Cortex of kidney (tissue), 1 donor: ENCODE measurements around the gene FBLN2.
"Not testable (repeated sequence)": the region's sequence is repeated elsewhere in the genome, so short reads cannot be mapped to it uniquely, and the experiment has no call there.

ENCODE experiments used
- DNase-seq: peaks from one replicate; lab custom pipeline; 2025; lab: John Stamatoyannopoulos, UW

Gene FBLN2

GRCh38 chr3:13549623-13550422 is 898 bp downstream of the FBLN2 start:
- no peak for DNase-seq

- no peak for DNase-seq
Observed at GRCh38 chr3:13550423-13550690, 1.4 kb downstream of the FBLN2 start.

DNA sequence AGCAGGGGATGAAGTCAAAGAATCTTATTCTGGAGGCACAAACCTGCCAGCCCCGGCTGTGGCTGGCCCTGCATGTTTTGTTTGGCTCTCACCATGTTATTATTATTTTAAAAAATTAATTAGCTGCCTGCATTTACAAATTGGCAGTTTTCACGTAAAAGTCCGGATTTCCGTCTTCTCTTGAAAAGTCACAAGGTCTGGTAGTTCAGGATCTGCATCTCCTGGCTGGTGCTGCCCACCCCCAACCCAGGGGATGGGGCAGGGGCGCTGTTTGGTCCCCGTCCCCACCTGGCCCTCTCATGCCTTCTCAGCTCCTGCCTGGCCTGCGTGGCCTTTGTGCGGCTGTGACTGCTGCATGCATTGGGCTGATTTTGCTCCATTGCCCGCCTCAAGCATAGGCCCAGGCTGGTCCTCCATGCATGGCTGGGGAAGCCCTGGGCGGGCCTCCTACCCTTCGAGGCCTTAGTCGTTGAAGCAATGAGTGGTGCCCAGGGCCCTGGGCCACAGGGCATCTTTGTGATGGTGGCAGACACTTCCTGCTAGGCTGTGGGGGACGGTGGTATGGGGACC is 2.0 kb downstream of the FBLN2 start:
- no peak for DNase-seq

DNA sequence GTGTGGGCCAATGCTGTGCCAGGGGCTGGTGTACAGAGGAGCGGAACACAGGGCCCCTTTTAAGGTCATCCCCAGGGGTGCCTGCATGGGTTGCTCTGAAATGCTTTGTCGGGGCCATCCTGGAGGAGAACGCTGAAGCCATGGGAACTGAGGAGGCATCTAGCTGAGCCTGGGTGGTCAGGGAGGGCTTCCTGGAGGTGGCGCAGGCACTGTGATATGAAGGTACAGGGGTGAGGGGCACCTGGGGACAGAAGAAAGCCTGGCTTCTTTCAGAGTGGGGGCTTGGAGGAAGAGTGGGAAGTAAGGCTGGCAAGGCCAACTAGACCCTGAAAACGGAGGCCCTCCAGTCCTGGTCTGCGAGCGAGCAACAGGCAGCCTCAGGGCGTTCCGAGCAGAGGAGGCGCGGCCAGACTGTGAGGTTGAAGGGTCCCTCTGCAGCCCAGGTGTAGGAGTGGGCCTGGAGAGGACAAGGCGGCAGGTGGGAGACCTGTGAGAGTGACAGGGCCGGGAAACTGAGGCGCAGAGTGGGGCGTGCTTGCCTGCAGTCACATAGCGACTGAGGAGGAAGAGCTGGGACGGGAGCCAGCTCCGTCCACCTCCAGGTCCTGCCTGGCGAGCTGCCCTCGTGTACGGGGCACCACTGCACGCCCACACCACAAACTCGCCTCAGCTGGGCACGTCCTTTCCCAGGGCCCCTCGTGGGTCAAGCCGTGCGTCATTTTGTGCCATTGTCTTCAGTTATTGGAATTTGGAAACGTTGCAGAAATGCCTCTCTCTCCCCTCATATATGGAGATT is 4.1 kb downstream of the FBLN2 start:
- DNase-seq, result no peak

DNA sequence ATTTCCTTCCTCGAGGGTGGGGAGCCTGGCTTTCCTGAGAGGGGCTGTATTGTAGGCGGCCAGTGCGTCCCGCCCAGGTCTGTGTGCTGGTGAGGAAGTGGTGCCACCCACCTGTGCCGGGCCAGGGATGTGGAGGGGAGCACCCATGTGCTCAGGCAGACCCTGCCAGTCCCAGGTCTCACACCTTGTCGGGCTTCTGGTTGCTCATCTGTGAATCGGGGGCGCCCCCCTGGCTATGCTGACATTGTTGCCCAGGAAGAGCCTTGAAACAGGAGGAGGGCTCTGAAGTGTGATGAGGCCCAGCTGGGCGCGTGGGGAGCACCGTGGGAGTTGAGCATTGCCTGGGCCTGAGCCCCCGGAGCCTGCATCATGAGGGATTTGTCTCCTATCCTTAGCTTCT is 4.8 kb downstream of the FBLN2 start:
- no peak for DNase-seq

- DNase-seq, result no peak
Observed at GRCh38 chr3:13555753-13556152, 6.8 kb downstream of the FBLN2 start.

GRCh38 chr3:13556207-13556606 is 7.3 kb downstream of the FBLN2 start:
- DNase-seq, result no peak

- no peak for DNase-seq
Observed at GRCh38 chr3:13556917-13557316, 8.0 kb downstream of the FBLN2 start.

GRCh38 chr3:13557417-13557816 is 8.5 kb downstream of the FBLN2 start:
- no peak for DNase-seq

DNA sequence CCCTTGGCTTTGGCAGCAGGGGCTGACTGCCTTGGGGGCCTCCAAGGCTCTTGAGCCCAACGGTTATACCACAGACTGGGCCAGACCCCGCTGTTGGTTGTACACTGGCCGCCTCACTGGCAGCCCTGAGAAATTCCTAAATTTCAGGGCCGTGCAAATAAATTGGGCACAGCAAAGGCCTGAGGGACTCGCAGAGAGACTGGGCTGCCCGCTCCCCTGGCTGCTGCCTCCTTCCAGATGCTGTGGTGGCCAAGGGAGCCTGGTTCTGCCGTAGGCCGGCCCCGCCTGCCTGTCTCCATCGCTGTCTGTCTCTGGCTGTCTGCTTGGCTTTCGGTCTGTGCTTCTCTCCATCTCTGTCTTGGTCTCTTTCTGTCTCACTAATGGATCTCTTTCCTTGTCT is 9.0 kb downstream of the FBLN2 start:
- DNase-seq, result no peak

- no peak for DNase-seq
Observed at GRCh38 chr3:13558651-13559050, 9.7 kb downstream of the FBLN2 start.

GRCh38 chr3:13559764-13560525 is 11.0 kb downstream of the FBLN2 start:
- DNase-seq, result no peak

GRCh38 chr3:13561376-13561775 is 12.5 kb downstream of the FBLN2 start:
- no peak for DNase-seq

- no peak for DNase-seq
Observed at GRCh38 chr3:13561967-13562366, 13.0 kb downstream of the FBLN2 start.

DNA sequence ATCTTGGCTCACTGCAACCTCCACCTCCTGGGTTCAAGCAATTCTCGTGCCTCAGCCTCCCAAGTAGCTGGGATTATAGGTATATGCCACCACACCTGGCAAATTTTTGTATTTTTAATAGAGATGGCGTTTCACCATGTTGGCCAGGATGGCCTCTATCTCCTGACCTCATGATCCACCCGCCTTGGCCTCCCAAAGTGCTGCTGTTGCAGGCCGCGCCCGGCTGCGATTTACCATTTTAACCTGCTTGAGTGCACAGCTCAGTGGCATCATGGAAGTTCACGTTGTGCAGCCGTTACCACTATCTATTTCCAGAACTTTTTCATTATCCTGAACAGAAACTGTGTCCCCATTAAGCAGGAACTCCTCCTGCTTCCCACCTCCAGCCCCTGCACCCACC is 13.5 kb downstream of the FBLN2 start:
- not testable (repeated sequence) for DNase-seq

DNA sequence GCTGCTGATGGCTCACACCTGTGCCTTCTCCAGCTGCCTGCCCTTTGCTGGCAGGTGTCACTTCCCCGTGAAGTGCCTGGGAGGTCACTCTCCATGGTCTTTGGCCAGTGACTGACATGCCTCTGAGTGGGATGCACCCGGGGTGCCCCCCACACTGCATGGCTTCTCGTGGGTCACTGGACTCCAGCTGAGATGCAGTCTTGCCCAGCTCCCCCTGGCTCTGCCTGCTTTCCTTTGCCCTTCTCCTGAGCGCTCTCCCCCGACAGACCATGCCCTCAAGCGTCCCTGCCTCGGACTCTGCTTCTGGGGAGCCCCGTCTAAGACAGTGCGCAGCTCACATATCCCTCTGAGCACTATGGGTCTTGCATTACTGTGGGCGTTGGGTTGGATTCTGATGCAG is 14.4 kb downstream of the FBLN2 start:
- DNase-seq, result no peak

GRCh38 chr3:13563911-13564310 is 15.0 kb downstream of the FBLN2 start:
- DNase-seq, result no peak

DNA sequence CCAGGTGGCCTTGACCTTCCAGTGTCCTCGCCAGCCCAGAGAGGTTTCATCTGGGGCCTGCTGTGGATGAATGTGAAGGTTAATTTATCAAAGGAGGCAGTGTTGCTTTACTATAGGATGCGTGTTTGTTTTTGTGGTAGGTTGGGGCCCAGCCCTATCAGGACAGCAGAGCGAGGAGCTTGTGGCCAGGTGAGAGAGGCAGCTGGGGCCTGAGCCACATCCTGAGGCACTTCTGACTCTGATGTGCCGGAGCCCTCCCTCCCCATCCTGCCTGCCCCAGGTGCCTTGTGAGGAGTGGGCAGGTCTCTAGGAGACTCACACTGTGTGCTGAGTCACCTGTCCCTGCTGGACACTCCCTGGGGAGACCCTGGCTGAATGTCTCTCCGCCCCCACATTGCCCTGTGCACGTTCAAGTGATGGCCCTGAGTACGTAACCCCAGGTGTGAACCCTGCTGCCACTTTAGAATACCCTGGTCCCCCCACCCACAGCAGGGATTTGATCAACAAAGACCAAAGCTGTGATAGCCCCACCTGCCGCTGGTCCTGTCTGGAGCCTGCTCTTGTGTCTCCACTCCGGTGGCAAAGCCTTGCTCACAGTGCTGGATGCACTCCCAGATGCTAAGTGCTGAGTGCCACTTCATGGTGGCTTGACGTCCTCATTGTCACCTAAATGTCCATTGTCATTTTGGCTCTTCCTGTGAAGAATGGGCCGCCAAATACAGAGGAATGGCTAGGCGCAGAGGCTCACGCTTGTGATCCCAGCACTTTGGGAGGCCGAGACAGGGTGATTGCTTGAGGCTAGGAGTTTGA is 16.0 kb downstream of the FBLN2 start:
- no peak for DNase-seq

- no peak for DNase-seq
Observed at GRCh38 chr3:13565581-13566452, 16.9 kb downstream of the FBLN2 start.

DNA sequence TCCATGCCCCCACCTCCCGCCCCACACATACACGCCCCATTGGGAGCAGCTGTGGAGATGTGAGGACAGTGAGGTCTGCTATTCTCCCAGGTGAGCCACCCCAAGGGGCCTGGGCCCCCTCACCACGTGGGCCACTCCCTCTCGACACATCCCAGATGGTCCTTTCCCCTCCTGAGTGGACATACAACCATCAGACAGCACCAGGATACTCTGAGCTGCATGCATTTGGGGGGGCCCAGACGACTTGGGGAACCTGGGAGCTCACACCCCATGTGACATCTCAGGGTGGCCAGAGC is 17.5 kb downstream of the FBLN2 start:
- no peak for DNase-seq

- DNase-seq, result no peak
Observed at GRCh38 chr3:13566769-13567310, 17.9 kb downstream of the FBLN2 start.
